ENCODE data around the gene PCDH9.

DNA sequence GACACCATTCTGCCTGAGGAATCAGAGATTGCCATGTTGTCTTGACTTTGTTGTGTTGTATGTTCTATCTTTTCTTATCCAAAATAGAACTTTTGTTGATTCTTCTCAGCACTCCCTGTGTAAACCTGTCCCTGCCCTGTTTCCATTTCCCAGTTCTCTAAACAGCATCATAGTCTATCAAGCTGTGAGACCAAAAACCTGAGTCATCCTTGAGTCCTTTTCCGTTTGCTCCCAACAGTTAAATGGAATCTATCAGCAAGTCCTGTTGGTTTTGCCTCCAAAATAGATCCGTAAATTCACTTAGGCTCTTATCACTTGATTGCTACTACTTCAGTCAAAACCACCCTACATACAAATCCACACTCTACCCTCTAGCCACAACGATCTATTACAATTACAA lies 667.1 kb downstream of the PCDH9 start:
- TF ChIP-seq POLR2A (IDR thresholded peaks at IDR 0.05) (no peak), POLR2AphosphoS5 (IDR thresholded peaks at IDR 0.05) (no peak), EP300 (IDR thresholded peaks at IDR 0.05) (no peak)
- TF ChIP-seq, protein P1, sequence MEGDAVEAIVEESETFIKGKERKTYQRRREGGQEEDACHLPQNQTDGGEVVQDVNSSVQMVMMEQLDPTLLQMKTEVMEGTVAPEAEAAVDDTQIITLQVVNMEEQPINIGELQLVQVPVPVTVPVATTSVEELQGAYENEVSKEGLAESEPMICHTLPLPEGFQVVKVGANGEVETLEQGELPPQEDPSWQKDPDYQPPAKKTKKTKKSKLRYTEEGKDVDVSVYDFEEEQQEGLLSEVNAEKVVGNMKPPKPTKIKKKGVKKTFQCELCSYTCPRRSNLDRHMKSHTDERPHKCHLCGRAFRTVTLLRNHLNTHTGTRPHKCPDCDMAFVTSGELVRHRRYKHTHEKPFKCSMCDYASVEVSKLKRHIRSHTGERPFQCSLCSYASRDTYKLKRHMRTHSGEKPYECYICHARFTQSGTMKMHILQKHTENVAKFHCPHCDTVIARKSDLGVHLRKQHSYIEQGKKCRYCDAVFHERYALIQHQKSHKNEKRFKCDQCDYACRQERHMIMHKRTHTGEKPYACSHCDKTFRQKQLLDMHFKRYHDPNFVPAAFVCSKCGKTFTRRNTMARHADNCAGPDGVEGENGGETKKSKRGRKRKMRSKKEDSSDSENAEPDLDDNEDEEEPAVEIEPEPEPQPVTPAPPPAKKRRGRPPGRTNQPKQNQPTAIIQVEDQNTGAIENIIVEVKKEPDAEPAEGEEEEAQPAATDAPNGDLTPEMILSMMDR (IDR thresholded peaks at IDR 0.05), result no peak

Measured in suprapubic skin (tissue), 4 donors.